GM12878 (cell line): ENCODE data around the gene CDH15. TPM values are rescaled to one million over a fixed set of nuclear protein-coding genes. Genes with fewer than 3 reads are reported as not detected.

Source experiments
- ATAC-seq: fragments of 200-7000 bp; cut with Tn5 transposase; 3 replicates; pipeline ENCODE4 v1.9.1; 2020; ENCODE audit warnings: mild to moderate bottlenecking, moderate library complexity
- BruUV-seq: library from RNA; stranded (reverse); fragments of 400-500 nt; replicated peaks from 2 replicates; lab custom pipeline; 2021; lab: Mats Ljungman, UMichigan
- CTCF ChIA-PET: fragments of 300-600 bp; sonication (Branson Sonifier 250); formaldehyde crosslinking; extraction: SDS; loops from one replicate; lab custom pipeline; 2021; ENCODE audit warnings: inconsistent platforms; lab: Yijun Ruan, JAX
- POLR2A ChIA-PET: fragments of 350-600 bp; formaldehyde crosslinking; extraction: SDS; loops from one replicate; lab custom pipeline; 2021; ENCODE audit warnings: inconsistent platforms; lab: Charles Lee
- RAD21 ChIA-PET: fragments of 300-600 bp; sonication (Branson Sonifier 250); formaldehyde crosslinking; loops from one replicate; lab custom pipeline; 2023; ENCODE audit warnings: antibody characterized with exemption; ENCODE audit not compliant: unreplicated experiment; lab: Charles Lee
- SMC1A ChIA-PET: fragments of 300-600 bp; sonication (Branson Sonifier 250); formaldehyde crosslinking; loops from one replicate; lab custom pipeline; 2023; ENCODE audit not compliant: unreplicated experiment, uncharacterized antibody; lab: Charles Lee
- DNase-seq: peaks from one replicate; pipeline ENCODE4 v3.0.0-alpha.2; 2011; ENCODE audit warnings: low read depth, low spot score
- FAIRE-seq: peaks from 3 replicates; lab custom pipeline; 2011; peaks lifted over from hg19 to GRCh38; lab: Jason Lieb, UNC
- H2AFZ ChIP-seq: 2 replicates; pipeline ENCODE4 v1.6.0; 2011; ENCODE audit warnings: low read depth, low read length, control low read depth; ENCODE audit not compliant: control insufficient read depth
- H3K27ac ChIP-seq: 2 replicates; pipeline ENCODE4 v1.5.1; 2011; ENCODE audit warnings: control low read depth; ENCODE audit not compliant: control insufficient read depth, insufficient read depth
- H3K27me3 ChIP-seq, 2 experiments: replicated peaks in 1 of 2; 2 replicates each; pipeline versions ENCODE4 v1.6.0 to v1.6.1; 2011; ENCODE audit warnings: low read length in 1 of 2; ENCODE audit not compliant: control insufficient read depth in 2 of 2, insufficient read depth in 2 of 2
- H3K36me3 ChIP-seq, 2 experiments: 2 replicates each; pipeline ENCODE4 v1.5.1; 2011; ENCODE audit warnings: low read length in 1 of 2; ENCODE audit not compliant: control insufficient read depth in 2 of 2, insufficient read depth in 2 of 2
- H3K4me1 ChIP-seq: 2 replicates; pipeline ENCODE4 v1.6.1; 2011; ENCODE audit warnings: mild to moderate bottlenecking, low read length, moderate library complexity, mixed read lengths; ENCODE audit not compliant: control insufficient read depth, insufficient read depth
- H3K4me2 ChIP-seq: 2 replicates; pipeline ENCODE4 v1.6.0; 2011; ENCODE audit warnings: control low read depth; ENCODE audit not compliant: control insufficient read depth, insufficient read depth
- H3K4me3 ChIP-seq: fragments of 200-600 bp; sonication (generic); 2 replicates; pipeline ENCODE4 v1.5.1; 2016
- H3K79me2 ChIP-seq: 2 replicates; pipeline ENCODE4 v1.6.0; 2011; ENCODE audit warnings: low read length; ENCODE audit not compliant: control insufficient read depth, insufficient read depth
- H3K9ac ChIP-seq: 2 replicates; pipeline ENCODE4 v1.8.0; 2011; ENCODE audit warnings: low read length, control low read depth, mixed read lengths; ENCODE audit not compliant: control insufficient read depth, insufficient read depth
- H3K9me3 ChIP-seq: replicated peaks from 3 replicates; pipeline ENCODE4 v1.5.1; 2011; ENCODE audit warnings: mild to moderate bottlenecking, low read length; ENCODE audit not compliant: control insufficient read depth, insufficient read depth
- H4K20me1 ChIP-seq: 2 replicates; pipeline ENCODE4 v1.6.0; 2011; ENCODE audit not compliant: control insufficient read depth, insufficient read depth
- POLR2A ChIP-seq: IDR thresholded peaks from 2 replicates; pipeline ENCODE4 v1.6.1; 2011; ENCODE audit warnings: low read depth, mild to moderate bottlenecking, low read length
- WGBS: methylation state at CpG from one replicate; pipeline ENCODE4 v1.1.6; 2016; ENCODE audit warnings: low lambda C conversion rate; ENCODE audit not compliant: insufficient replicate concordance, insufficient coverage; ENCODE audit errors: missing lambda C conversion rate; 5-methylcytosine and 5-hydroxymethylcytosine counted together
- in situ Hi-C: fragments of 300-500 bp; cut with MboI; formaldehyde crosslinking; loops from 9 replicates; pipeline ENCODE4 v1.14.3; 2018; ENCODE audit warnings: mixed read lengths
- intact Hi-C: fragments of 100-400 bp; cut with micrococcal nuclease; formaldehyde crosslinking; loops from one replicate; pipeline ENCODE4 v1.14.2; 2022; ENCODE audit not compliant: unreplicated experiment
- polyA plus RNA-seq, 11 experiments: library from polyadenylated mRNA; depleted of rRNA in 4 of 11; unstranded in 6 of 11; stranded (reverse) in 5 of 11; fragments of >200 nt; fragmentation: Nextera tagmentation in 4 of 11; fragmentation: Illumina TruSeq in 1 of 11; extraction: Ambion mirVana in 4 of 11; extraction: Trizol in 1 of 11; gene quantifications; 1 replicate in 1 of 11; 2 replicates in 10 of 11; pipeline versions ENCODE4 v1.2.1 to v1.2.3, GENCODE V29; 2011 to 2016; ENCODE audit warnings: inconsistent platforms in 2 of 11, missing spikeins in 2 of 11, low read depth in 1 of 11
- total RNA-seq, 4 experiments: library from RNA; depleted of rRNA in 3 of 4; stranded (reverse); fragments of >200 nt in 3 of 4; fragmentation: Illumina TruSeq in 1 of 4; extraction: Trizol in 1 of 4; gene quantifications; 2 replicates each; pipeline versions ENCODE4 v1.2.1 to v1.2.3, GENCODE V29; 2013 to 2021
- TF ChIP-seq, protein P1 (sequence below): IDR thresholded peaks from 2 replicates; pipeline ENCODE4 v1.6.1; 2011; ENCODE audit warnings: low read depth, low read length, improper control_type of control experiment, borderline replicate concordance
- TF ChIP-seq, protein P2 (sequence below): fragments of 450-650 bp; IDR thresholded peaks from 2 replicates; pipeline ENCODE4 v1.6.1; 2018; ENCODE audit warnings: borderline replicate concordance, mild to moderate bottlenecking; ENCODE audit not compliant: partially characterized antibody

The CDH15 gene
- total and polyA plus RNA-seq, 10 of the 15 experiments (the other 5 are each of a cell fraction or from before 2014, with no cell fraction given): 0.02 to 0.06 TPM; not detected in 8

DNA sequence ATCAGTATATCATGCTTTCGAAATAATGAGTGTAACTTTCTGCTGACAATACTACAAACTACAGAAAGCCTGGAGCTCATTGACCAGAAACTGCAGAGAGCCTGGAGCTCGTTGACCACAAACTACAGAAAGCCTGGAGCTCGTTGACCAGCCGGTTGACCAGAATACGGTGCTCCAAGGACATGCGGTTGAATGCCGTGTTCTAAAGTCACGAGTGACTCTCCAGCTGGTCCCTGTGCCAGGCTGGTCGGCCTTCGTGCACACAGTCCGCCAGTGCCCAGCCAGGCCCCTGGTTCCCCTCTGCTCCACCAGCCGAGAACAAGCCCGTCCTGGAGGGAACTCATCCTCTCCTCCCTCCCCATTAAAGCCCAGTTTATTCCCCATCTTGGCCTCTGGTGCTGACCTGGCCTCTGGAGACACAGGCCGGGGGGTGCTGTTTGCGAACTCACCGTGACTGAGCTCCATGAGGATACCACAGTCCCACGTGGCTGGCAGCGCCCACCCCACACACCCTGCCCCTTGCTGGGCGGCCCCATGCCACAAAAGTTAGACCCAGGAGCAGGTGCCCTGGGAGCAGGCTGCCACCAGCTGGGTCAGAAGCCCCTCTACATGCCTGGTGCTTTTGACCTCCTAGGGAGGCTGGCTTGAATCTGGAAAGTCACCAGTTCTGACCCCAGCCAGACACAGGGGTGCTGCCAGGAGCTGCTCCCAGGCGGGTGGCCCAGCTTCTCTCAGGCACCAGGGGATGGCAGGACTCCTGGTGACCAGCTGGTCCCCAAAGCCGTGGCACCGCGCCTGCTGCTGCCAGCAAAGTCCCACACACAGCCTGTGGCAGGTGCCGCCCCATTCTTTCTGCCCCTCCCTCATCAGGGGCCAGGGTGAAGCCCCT is 15.5 kb upstream of the CDH15 start:
- no TSS peak for BruUV-seq
- ChIA-PET SMC1A (interaction anchor here (1.7 kb wide), 1 partner anchor 184 kb away, joined by 5 read pairs; no protein-coding TSS in a partner anchor), POLR2A (no interaction called here), RAD21 (interaction anchor here (0.9 kb wide), 1 partner anchor 58 kb away, joined by 3 read pairs; no protein-coding TSS in a partner anchor), CTCF (interaction anchor here (0.7 to 1.5 kb wide), 4 partner anchors 11 to 395 kb away, joined by 3 to 4 read pairs (median 4); no protein-coding TSS in a partner anchor)
- no peak overlapping the region for H3K27ac ChIP-seq
- WGBS: 57% methylated on average over 24 of the region's 24 CpGs
- H3K27me3 ChIP-seq: no peaks in the 10 kb centered on the region
- no peak overlapping the region for H3K4me3 ChIP-seq
- TF ChIP-seq POLR2A: 0 out of 2 replicates have a peak, but pooled peaks have one; percentile 6
- TF ChIP-seq, protein P1, sequence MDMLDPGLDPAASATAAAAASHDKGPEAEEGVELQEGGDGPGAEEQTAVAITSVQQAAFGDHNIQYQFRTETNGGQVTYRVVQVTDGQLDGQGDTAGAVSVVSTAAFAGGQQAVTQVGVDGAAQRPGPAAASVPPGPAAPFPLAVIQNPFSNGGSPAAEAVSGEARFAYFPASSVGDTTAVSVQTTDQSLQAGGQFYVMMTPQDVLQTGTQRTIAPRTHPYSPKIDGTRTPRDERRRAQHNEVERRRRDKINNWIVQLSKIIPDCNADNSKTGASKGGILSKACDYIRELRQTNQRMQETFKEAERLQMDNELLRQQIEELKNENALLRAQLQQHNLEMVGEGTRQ: no peak
- TF ChIP-seq, protein P2, sequence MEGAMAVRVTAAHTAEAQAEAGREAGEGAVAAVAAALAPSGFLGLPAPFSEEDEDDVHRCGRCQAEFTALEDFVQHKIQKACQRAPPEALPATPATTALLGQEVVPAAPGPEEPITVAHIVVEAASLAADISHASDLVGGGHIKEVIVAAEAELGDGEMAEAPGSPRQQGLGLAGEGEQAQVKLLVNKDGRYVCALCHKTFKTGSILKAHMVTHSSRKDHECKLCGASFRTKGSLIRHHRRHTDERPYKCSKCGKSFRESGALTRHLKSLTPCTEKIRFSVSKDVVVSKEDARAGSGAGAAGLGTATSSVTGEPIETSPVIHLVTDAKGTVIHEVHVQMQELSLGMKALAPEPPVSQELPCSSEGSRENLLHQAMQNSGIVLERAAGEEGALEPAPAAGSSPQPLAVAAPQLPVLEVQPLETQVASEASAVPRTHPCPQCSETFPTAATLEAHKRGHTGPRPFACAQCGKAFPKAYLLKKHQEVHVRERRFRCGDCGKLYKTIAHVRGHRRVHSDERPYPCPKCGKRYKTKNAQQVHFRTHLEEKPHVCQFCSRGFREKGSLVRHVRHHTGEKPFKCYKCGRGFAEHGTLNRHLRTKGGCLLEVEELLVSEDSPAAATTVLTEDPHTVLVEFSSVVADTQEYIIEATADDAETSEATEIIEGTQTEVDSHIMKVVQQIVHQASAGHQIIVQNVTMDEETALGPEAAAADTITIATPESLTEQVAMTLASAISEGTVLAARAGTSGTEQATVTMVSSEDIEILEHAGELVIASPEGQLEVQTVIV: no peak
- no peaks in the 10 kb centered on the region for H3K4me1 ChIP-seq
- no peak for DNase-seq
- intact Hi-C loops (no loop called here), in situ Hi-C loops (no loop called here)
- no peaks in the 10 kb centered on the region for H4K20me1 ChIP-seq
- H3K4me2 ChIP-seq: no peak overlapping the region
- no peaks in the 10 kb centered on the region; the same call in 2 of the 3 replicates for H3K9me3 ChIP-seq
- ATAC-seq: no peak; the same call in 1 of the 3 replicates
- FAIRE-seq: no peak
- no peak overlapping the region for H3K9ac ChIP-seq
- H3K36me3 ChIP-seq: no peaks in the 10 kb centered on the region
- no peaks in the 10 kb centered on the region for H3K79me2 ChIP-seq
- no peak overlapping the region for H2AFZ ChIP-seq
